Measurements from ENCODE around the gene BHMT.
"Not testable (repeated sequence)": the region's sequence is repeated elsewhere in the genome, so short reads cannot be mapped to it uniquely, and the experiment has no call there.

BHMT gene

GRCh38 chr5:79180449-79180848 is 68.8 kb downstream of the BHMT start:
- DNase-seq = not testable (repeated sequence)

GRCh38 chr5:79181419-79182022 is 69.9 kb downstream of the BHMT start:
- DNase-seq = no peak

Measured in NCI-H1417 treated with DMSO at 0.1 percent for 48 hours (cell line).